Activated CD8-positive, alpha-beta memory T cell treated with anti-CD3 and anti-CD28 coated beads, Interleukin-2, amount 50 U/mL, for 24 hours (primary cell): Measurements from ENCODE around the gene C2orf76.
"Not testable (repeated sequence)": the region's sequence is repeated elsewhere in the genome, so short reads cannot be mapped to it uniquely, and the experiment has no call there.

Experiments used
- DNase-seq: peaks from one replicate; pipeline ENCODE4 v3.0.0-alpha.2; 2020; ENCODE audit errors: extremely low read depth

C2orf76 gene

DNA sequence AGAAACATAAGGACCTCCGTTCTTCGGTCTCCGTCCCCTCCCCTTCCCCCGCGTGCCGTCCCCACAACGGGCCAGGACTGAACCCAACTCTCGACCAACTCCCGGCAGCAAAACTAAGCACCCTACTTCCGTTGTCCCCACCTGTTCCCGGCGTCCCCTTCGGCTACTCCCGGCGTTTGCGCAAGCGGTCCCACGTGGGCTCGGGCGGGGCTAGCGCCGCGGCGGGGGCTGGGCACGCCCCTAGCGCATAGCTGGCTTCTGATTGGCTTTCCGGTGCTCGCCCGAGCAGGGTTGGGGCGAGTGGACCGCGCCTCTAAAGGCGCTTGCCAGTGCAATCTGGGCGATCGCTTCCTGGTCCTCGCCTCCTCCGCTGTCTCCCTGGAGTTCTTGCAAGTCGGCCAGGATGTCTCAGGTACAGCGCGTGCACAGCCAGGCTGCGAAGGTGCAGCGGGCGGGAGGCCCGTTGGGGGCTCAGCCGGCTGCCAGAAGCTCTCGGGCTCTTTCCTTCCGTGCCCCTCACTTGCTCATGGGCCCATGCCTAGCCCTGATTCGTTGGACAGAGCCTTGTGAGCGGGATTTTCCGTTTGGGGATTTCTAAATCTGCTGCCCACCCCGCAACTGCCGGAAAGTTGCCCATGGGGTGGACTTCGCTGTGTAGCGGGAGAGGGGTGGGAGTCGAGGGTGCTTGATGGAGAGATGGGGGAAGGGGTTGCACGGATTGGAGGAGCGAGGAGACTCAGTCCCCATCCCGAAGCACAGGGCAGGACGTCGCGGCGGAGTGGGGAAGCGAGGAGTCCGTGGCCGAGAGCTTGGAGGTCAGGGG is at the start of gene C2orf76, which contains the start of gene DBI:
Gene C2orf76 (minus strand): TSS at position 186 of the 823 bp plus-strand sequence. CDS start 26,875 bp downstream, outside the sequence.
Gene DBI (plus strand): TSS at position 329 of the 823 bp plus-strand sequence. CDS start 75 bp downstream, at position 404.
- peak; percentile 70 for DNase-seq

DNA sequence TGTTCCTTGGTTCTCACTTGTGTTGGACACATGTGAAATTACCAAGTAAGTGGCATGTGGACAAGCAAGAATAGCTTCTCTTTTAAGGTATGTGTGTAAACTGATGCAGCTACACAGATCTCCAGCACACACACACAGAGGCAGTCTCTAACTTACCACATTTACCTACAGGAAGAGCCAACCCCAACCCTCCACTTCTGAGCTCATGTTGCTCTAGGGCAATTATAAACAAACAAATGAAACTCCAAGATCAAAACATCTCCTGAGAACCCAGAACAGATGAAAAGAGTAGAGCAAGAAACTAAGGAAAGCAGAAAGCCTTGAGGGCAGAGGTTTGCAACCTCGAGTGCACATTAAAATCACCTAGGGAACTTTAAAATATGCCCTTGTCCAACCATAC is 49.0 kb upstream of the C2orf76 start:
- no peak for DNase-seq

DNA sequence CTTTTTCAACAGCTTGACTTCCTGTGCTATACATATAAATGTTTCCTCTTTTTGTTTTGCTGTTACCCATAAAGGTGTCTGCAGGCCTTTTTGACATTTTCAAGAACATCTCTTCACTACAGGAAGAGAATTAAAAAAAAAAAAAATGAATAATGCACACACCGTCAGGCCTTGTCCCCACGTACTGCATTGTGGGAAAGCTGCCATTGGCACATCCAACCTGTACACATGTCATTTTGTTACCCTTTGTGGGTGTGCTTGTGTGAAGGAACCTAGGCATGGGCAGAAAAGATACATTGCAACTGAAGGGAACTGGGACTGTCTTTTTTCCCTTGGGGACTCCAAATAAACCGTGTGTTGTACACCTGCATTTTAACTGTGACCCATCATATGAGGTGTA is 48.3 kb upstream of the C2orf76 start:
- no peak for DNase-seq

DNA sequence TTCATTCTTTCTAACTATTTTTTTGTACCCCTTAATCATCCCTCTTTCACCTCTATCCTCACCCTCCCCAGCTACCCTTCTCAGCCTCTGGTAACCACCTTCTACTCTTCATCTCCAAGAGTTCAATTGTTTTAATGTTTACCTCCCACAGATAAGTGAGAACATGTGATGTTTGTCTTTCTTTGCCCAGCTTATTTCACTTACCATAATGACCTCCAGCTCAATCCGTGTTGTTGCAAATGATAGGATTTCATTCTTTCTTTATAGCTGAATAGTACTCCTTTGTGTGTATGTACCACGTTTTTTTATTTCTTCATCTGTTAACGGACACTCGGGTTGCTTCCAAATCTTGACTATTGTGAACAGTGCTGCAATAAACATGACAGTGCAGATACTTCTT is 42.9 kb upstream of the C2orf76 start:
- no peak for DNase-seq

DNA sequence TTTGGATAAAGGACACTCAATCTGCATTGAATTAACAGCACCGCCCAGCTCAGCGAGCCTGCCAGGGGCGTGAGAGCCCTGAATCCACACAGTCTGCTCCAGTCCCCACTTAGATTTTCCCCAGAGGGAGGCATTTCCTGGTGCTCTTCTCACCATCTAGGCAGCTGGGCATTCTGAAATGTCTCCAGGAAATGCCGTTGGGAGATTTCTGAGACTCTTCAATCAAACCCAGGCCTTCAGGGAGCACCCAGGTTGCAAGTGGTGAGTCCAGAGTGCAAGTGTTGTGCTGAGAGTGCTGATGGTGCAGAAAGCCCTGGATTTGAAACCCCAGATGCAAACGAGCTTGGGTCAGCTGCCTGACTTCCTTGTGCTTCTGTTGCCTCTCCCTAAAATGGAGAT is 41.6 kb upstream of the C2orf76 start:
- DNase-seq: no peak

DNA sequence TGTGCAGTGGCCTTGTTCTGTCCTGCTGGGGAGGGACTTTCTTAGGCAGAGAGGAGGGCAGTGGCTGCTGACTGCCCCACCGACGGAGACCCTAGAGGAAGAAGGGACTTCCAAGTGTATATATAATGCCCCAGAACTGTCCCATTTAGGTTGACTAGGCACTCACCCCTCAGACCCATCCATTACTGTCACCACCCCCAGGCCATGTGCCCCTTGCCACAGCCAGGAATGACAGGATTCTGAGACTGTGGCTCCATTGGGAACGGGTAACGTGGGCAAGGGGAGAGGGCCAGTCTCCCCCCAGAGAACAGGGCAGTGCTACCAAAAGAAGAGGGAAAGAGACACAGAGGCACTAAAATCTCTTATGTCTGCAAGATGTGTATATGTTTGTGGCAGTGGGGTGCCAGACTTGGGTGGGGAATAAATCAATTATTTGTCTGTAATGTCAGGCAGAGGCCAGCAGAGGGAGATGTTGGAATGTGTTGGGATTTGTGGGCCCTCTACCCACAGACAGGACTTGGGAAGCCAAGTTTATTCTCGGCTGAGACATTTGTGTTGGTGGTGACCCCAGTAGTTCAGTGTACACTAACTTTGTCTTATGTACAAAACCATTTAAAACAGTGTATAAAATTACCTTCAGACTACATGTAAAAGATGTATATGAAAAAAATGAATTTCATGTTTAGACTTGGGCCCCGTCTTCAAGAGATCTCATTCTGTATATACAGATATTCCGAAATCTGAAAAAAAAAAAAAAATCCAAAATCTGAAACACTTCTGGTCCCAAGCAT is 41.0 kb upstream of the C2orf76 start:
- no peak for DNase-seq

DNA sequence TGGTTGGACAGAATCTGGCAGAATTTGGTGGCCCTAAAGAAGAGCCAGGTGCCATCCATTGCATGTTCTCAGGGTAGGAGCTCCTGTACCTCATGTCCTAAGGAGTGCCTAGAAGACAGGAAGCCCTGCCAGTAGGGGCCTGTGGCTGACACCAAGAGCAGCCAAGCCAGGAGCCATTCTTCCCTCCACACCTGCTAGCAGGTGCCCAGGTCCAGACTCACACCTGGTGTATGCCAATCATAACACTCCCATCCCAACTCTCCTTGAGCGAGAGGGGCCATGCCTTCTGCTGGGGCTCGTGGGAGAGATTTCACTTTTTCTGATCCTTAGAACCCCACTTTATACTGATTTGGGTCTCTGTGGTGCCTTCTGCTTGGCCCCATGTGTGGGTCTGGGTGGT is 38.5 kb upstream of the C2orf76 start:
- DNase-seq: no peak

DNA sequence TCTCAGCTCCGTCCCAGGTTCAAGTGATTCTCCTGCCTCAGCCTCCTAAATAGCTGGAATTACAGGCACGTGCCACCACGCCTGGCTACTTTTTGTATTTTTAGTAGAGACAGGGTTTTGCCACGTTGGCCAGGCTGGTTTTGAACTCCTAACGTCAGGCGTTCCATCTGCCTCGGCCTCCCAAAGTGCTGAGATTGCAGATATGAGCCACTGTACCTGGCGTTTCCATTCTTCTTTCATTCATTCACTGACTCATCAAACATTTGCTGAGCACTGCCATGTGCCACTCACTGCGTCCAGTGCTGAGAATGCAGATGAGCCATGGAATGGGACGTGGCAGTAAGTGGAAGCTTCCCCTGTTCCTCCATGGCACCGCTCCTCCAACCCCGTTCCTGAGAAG is 37.0 kb upstream of the C2orf76 start:
- DNase-seq: not testable (repeated sequence)

DNA sequence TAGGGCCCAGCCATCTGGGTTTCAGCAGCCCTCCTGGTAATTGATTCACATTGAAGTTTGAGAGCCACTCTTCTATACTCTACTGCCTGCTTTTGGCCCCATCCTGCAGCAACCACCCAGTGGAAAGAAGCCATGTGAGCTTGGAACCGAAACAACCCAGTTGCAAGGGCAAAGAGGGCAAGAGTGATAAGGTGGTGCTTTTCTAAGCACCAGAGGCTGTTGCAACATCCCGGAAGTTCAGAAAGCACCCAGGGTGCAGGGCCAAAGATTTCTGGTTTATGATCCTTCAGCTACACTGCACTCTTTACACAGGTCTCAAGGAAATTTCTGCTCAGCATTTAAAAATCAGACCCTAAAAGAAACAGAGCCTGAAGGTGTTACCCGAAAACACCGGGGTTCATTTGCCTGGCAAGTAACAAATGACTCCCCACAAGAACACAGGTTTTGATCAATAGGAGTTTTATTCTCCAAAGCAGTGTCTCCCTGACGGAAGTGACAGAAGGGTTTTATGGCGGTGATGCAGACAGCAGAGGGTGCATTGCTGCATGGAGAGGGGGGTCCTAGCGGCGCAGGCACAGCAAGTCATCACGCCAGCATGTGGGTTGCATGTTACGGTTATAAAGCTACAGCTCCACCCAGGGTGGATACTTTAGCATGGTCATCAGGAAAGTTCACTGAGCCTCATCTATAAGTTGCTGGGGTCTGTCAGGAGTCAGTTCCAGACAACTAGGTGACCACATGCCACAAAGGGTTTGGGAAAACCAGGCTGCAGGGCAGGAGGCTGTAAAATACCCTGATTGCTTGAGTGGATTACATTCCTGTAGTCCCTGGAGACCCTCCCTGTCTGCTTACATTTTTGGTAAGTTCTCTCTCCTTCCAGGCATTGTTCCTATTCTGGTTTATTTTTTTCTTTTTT is 36.3 kb upstream of the C2orf76 start:
- DNase-seq: no peak

DNA sequence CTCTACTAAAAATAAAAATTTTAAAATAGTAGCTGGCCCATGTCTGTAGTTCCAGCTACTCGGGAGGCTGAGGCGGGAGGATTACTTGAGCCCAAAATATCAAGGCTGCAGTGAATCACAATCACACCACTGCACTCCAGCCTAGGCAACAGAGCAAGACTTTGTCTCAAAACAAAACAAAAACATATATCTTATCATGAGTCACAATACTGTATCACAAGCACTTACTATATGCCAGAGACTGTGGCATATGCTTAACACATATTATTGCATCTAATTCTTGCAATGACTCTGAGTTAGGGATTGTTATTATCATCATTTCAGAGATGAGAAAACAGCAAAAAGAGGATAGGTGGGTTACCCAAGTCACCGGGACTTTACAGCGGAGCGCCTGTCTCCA is 35.5 kb upstream of the C2orf76 start:
- DNase-seq: no peak

DNA sequence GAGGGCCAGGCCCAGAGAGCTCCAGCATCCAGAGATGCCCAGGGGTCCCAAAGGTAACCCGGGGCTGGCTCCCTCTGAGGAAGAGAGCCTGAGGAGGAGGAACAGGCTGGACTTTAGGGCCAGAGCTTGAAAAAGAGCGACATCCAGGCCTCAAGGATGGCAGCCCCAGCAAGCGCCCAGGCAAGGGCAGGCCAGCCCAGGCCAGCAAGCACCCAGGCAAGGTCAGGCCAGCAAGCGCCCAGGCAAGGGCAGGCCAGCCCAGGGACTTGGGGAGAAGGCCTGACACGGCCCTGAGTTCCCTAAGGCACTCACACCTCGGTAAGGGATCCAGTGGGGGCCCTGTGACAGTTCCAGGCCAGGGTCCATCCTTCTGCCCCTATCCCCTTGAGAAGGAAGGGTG is 30.6 kb upstream of the C2orf76 start:
- no peak for DNase-seq

DNA sequence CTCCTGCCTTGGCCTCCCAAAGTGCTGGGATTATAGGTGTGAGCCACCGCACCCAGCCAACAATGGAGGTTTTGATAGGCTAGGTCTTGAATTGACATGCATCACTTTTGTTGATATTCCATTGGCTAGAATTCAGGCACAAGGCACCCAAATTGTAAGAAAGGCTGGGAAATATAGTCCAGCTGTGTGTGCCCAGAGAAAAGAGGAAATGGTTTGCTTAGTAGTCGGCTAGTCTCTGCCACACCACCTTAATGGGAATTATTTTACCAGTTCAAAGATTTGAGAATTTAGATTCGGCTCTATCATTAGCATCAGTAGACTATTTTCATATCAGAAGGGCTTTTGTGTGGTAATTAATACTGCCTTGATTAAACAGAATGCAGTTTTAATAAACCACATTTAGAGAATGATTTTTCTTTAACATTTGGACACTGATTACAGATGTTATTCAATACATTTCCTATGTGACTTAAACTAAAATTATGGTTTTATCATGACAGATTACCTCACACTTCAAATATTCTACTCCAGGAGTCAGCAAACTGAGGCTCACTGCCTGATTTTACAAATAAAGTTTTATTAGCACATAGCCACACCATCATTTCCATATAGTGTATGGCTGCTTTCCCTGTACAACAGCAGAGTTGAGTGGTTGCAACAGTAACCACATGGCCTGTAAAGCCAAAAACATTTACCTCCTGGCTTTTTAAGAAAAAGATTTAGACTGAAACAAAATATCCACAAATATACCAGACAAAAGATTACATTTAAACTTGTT is 27.5 kb upstream of the C2orf76 start:
- no peak for DNase-seq

DNA sequence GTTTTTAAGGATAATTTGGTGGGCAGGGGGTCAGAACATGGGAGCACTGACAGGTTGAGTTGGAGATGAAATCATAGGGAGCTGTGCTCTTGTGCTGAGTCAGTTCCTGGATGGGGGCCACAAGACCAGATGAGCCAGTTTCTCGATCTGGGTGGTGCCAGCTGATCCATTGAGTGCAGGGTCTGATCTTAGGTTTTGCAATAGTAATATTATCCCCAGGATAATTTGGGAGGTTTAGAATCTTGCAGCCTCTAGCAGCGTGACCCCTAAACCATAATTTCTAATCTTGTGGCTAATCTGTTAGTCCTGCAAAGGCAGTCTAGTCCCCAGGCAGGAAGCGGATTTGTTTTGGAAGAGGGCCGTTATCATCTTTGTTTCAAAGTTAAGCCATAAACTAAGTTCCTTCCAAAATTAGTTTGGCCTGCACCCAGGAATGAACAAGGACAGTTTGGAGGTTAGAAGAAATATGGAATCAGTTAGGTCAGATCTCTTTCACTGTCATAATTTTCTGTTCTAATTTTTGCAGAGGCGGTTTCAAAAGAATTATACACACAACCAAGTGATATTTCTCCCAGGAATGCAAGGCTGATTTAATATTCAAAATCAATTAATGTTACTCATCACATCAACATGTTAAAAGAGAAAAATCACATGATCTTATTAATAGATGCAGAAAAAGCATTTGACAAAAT is 23.1 kb upstream of the C2orf76 start:
- DNase-seq: no peak

DNA sequence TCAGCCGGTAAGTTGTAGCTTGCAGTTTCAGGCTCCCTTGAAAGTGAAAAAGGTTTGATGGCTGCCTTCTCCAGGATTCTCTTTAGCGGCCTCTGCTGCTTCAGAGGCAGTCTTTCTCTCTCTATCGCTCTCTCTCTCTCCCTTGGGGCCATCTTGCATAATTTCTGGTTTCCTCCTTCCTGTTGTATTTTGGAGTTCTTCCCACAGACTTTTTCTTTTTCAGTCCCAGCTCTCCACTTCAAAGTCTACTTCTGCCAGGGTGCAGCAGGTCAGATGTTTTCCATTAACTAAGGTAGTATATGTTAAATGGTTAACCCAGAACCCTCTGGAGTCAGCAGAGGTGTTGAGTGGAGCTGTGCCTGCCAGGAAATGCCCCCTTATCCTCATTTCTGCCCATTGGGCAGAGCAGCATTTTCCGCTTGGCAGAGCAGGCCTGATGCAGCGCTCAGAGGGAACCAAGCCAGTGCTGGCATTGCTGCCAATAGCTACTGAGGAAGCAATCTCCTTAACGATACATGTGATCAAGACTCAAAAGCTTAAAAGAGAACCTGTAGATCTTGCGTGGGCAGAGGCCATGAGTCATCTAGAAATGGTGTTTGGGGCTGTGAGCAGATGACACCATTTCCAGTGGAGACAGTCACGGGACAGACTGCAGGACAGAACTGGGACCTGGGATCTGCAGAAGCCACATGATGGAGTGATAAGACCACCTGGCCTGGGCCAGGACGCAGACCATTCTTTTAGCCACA is 20.9 kb upstream of the C2orf76 start:
- DNase-seq: no peak

DNA sequence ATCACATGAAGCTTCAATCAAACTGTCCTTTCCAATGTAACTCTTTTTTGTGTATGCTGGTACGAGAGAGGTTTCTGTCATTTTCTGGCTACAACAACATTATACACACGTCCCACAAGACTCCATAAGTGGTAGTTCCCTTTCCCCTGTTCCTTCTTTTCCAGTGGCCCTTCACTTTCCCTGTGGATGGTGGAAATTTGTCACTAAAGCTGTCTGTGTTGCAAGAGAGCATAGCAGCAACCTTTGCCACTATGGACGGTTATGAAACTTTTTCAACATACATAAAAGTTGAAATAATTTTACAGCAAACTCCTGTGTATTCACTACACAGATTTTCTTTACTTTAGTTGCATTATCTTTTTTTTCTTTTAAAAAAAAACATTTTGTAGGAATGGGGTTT is 18.8 kb upstream of the C2orf76 start:
- no peak for DNase-seq

DNA sequence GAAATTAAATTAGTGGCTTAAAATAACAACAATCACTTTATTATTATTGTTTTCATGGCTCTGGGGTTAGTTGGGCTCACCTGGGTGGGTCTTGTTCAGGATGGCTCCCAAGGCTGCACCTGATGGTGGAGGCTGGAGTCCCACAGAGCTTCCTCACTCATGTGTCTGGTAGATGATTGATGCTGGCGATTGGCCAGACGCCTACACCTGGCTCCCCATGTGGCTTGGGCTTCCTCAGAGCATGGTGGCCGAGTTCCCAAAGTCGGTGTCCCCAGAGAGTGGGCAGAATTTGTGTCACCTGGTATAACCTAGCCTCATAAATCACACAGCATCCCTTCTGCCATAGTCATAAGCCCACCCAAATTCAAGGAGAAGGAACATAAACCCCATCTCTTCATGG is 18.3 kb upstream of the C2orf76 start:
- no peak for DNase-seq

DNA sequence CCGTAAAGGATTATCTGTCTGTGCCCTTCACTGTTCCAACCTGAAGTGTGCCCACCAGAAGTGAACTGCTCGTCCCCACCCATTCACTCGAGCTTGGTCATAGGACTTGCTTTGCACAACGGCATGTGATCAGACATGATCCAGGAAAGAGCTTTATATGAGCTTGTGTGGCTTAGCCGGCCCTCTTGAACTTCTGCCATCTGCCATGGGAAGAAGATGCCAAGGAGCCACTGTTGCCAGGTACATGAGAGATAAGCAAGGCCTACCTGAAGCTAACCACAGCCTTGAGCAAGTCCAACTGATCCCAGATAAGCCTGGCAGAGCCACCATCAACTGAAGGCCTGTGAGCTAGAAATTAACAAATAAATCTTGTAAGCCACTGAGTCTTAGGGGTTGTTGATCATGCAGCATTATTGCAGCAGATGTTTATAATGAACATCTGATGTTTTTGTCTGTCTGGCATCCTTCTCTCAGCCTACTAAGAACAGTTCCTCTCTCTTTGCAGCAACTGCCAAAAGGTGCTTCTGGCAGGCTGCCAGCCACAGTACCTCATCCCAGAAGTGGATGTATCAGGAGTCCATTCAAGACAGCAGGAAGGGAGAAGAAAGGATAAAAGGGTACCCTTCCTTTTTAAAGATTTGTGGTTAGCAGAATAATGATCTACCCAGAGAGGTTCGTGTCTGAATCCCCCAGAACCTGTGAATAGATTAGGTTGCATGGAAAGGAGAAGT is 16.9 kb upstream of the C2orf76 start:
- no peak for DNase-seq

DNA sequence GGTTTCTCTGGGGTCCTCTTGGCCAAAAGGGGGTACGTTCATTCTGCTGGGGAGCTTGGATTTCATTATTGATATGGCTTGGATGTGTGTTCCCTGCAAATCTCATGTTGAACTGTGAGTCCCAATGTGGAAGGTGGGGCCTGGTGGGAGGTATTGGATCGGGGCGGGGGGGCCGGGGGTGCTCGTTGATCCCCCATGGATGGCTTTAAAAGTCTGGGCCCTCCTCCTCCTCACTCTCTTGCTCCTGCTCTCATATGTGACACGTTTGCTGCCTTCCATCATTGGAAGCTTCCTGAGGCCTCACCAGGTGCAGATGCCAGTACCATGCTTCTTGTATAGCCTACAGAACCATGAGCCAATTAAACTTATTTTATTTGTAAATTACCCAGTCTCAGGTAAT is 11.9 kb upstream of the C2orf76 start:
- DNase-seq: no peak

DNA sequence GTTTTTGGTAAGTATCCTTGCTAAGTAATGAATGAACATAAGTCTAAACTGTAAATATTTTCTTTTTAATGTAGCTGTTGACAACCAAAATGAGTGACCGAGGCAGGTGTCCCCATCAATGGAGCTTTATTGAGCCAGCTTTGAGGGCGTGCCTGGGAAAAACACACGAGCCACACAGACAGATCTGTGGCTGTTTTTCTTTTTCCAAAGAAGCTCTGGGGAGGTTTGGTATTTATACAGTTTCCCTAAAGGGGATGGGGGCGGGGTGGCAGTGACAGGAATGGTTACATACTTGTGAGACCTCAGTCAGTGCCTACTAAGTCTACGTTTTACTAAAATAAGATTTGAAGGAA is 11.3 kb upstream of the C2orf76 start:
- DNase-seq: no peak
